NCI-H345 treated with DMSO at 0.1 percent for 48 hours (cell line): ENCODE measurements around the gene CLEC3A.
"Not testable (repeated sequence)": the region's sequence is repeated elsewhere in the genome, so short reads cannot be mapped to it uniquely, and the experiment has no call there.

Experiments used
- DNase-seq: peaks from one replicate; lab custom pipeline; 2025; ENCODE audit not compliant: unreplicated experiment; lab: John Stamatoyannopoulos, UW

The CLEC3A gene

GRCh38 chr16:78022347-78023060 is at the start of gene CLEC3A:
TSS of gene CLEC3A (plus strand) at chr16:78022548. CDS start at chr16:78022627, 79 bp downstream.
- DNase-seq: no peak

- DNase-seq: no peak
Measured at GRCh38 chr16:77974883-77975282, 47.5 kb upstream of the CLEC3A start.

- DNase-seq: no peak
Measured at GRCh38 chr16:77975942-77976341, 46.4 kb upstream of the CLEC3A start.

GRCh38 chr16:77977339-77977738 is 45.0 kb upstream of the CLEC3A start:
- DNase-seq: no peak

GRCh38 chr16:77985111-77985510 is 37.2 kb upstream of the CLEC3A start:
- DNase-seq: no peak

GRCh38 chr16:77986011-77986740 is 36.2 kb upstream of the CLEC3A start:
- no peak for DNase-seq

- no peak for DNase-seq
Measured at GRCh38 chr16:77987810-77988209, 34.5 kb upstream of the CLEC3A start.

GRCh38 chr16:77989846-77990245 is 32.5 kb upstream of the CLEC3A start:
- DNase-seq: no peak

GRCh38 chr16:77991701-77992100 is 30.6 kb upstream of the CLEC3A start:
- no peak for DNase-seq

- DNase-seq: not testable (repeated sequence)
Measured at GRCh38 chr16:77992381-77992780, 30.0 kb upstream of the CLEC3A start.

- DNase-seq: no peak
Measured at GRCh38 chr16:77993111-77993985, 29.0 kb upstream of the CLEC3A start.

- no peak for DNase-seq
Measured at GRCh38 chr16:77995843-77996455, 26.4 kb upstream of the CLEC3A start.

- no peak for DNase-seq
Measured at GRCh38 chr16:77998350-77999023, 23.9 kb upstream of the CLEC3A start.

GRCh38 chr16:78001451-78002025 is 20.8 kb upstream of the CLEC3A start:
- no peak for DNase-seq

GRCh38 chr16:78002915-78003538 is 19.3 kb upstream of the CLEC3A start:
- peak; percentile 67 for DNase-seq

- no peak for DNase-seq
Measured at GRCh38 chr16:78004517-78004916, 17.8 kb upstream of the CLEC3A start.

- no peak for DNase-seq
Measured at GRCh38 chr16:78005881-78006280, 16.5 kb upstream of the CLEC3A start.

- no peak for DNase-seq
Measured at GRCh38 chr16:78007121-78007520, 15.2 kb upstream of the CLEC3A start.

- DNase-seq: no peak
Measured at GRCh38 chr16:78024159-78024558, 1.8 kb downstream of the CLEC3A start.

- no peak for DNase-seq
Measured at GRCh38 chr16:78025631-78026030, 3.3 kb downstream of the CLEC3A start.
